Stimulated activated CD8-positive, alpha-beta memory T cell treated with anti-CD3 and anti-CD28 coated beads, Interleukin-7, amount 100 ng/mL, for 48 hours (primary cell): ENCODE data around the gene OAS3.
"Not testable (repeated sequence)": the region's sequence is repeated elsewhere in the genome, so short reads cannot be mapped to it uniquely, and the experiment has no call there.

Source experiments
- DNase-seq, 2 donors: peaks; one replicate each; pipeline ENCODE4 v3.0.0-alpha.2; 2020; ENCODE audit warnings: low read depth in 1 of 2; ENCODE audit errors: extremely low read depth in 1 of 2

Gene OAS3

DNA sequence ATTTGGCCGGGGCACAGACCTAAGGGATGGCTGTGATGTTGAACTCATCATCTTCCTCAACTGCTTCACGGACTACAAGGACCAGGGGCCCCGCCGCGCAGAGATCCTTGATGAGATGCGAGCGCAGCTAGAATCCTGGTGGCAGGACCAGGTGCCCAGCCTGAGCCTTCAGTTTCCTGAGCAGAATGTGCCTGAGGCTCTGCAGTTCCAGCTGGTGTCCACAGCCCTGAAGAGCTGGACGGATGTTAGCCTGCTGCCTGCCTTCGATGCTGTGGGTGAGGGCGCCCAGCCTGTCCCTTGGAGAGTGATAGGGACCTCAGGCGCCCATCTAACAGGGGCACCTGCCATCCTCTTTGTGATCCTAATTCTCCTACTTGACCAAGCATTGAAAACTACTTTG is 12.4 kb downstream of the OAS3 start:
- DNase-seq, result no peak

GRCh38 chr12:112957125-112957524 is 18.9 kb downstream of the OAS3 start:
- not testable (repeated sequence) for DNase-seq

- DNase-seq, result no peak
Observed at GRCh38 chr12:112961074-112961473, 22.8 kb downstream of the OAS3 start.

DNA sequence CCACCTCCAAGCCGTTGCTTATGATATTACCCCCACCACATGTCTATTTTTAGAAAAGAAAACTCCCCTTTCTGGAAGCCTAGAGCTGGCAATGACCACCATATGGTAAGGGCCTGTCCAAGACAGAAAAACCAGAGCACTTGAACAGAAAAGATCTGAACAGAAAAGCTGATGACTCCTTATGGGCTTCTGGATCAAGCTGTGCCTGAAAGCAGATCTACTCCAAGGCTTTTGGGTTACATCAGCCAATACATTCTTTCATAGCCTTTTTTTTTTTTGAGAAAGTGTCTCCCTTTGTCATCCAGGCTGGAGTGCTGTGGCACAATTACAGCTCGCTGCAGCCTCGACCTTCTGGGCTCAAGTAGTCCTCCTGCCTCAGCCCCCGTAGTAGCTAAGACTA is 23.3 kb downstream of the OAS3 start:
- no peak for DNase-seq

GRCh38 chr12:112962561-112962960 is 24.3 kb downstream of the OAS3 start:
- no peak for DNase-seq

- no peak for DNase-seq
Observed at GRCh38 chr12:112963227-112963861, 25.1 kb downstream of the OAS3 start.

DNA sequence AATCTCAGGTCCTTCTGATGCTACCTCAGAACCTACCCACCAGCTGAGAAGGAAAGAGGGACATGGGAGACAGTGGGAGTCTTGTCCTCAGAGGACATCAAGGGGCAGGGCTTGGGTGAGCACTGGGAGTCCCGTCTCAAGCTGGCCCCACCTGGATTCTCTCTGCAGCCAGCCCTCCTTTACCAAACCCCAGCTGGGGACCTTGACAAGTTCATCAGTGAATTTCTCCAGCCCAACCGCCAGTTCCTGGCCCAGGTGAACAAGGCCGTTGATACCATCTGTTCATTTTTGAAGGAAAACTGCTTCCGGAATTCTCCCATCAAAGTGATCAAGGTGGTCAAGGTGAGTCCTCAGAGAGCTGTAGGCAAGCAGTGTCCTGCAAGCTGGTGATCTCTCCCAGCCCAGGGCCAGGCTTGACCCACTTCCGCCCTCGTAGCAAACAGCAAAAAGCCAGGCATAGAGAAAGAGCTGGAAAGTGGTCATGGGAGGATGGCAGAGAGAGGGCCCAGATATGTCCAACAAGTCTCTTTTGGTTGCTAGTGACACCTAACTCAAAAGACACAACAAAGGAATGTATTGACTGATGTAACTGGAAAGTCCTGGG is 25.9 kb downstream of the OAS3 start:
- DNase-seq, result no peak

DNA sequence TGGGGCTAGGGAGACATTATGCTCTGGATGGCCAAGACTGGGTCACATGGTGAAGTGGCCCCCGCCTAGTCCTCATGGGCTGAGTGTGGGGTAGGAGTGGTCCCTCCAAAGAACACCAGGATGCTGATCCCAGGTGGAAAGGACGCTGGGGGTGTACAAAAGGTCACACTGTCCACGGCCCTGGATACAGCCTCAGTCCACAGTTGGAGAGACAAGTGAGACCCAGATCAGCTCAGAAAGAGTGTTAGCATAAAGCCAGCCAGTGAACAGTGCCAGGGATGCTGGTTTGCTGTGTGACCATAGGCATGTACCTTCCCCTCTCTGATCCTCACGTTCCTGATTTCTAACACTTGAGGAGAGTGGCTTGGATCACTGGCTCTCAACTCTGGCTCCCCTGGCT is 26.6 kb downstream of the OAS3 start:
- no peak for DNase-seq

GRCh38 chr12:112965643-112966042 is 27.4 kb downstream of the OAS3 start:
- DNase-seq, result no peak

DNA sequence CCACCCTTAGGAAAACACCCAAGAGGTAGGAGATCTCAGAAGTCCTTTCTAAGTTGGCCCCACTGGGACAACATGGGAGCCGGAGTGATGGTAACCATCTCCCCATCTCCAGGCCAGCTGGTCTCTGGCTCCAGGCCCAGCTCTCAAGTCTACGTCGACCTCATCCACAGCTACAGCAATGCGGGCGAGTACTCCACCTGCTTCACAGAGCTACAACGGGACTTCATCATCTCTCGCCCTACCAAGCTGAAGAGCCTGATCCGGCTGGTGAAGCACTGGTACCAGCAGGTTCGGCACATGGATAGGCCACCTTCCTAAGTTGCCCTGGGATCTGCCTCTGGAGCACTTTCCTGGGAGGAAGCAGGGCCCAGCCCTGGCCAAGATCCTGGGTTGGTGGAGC is 29.0 kb downstream of the OAS3 start:
- DNase-seq, result no peak

GRCh38 chr12:112967858-112968257 is 29.6 kb downstream of the OAS3 start:
- no peak for DNase-seq

DNA sequence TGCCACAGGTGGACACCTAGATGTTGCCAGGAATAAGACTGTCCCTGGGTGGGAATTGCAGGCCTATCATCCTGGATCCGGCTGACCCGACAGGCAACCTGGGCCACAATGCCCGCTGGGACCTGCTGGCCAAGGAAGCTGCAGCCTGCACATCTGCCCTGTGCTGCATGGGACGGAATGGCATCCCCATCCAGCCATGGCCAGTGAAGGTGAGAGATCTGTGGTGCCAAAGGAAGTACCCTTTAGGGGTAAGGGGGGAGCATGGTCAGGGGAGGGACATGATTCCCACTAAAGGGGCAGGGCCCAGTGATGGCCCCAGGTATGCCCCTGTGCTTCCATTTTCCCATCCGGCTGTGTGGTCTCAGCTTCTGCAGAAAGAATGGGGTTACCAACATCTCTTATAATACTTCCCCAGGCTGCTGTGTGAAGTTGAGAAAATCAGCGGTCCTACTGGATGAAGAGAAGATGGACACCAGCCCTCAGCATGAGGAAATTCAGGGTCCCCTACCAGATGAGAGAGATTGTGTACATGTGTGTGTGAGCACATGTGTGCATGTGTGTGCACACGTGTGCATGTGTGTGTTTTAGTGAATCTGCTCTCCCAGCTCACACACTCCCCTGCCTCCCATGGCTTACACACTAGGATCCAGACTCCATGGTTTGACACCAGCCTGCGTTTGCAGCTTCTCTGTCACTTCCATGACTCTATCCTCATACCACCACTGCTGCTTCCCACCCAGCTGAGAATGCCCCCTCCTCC is 31.5 kb downstream of the OAS3 start:
- no peak for DNase-seq

- no peak for DNase-seq
Observed at GRCh38 chr12:112970391-112970790, 32.1 kb downstream of the OAS3 start.

- DNase-seq, result no peak
Observed at GRCh38 chr12:112971248-112971647, 33.0 kb downstream of the OAS3 start.

DNA sequence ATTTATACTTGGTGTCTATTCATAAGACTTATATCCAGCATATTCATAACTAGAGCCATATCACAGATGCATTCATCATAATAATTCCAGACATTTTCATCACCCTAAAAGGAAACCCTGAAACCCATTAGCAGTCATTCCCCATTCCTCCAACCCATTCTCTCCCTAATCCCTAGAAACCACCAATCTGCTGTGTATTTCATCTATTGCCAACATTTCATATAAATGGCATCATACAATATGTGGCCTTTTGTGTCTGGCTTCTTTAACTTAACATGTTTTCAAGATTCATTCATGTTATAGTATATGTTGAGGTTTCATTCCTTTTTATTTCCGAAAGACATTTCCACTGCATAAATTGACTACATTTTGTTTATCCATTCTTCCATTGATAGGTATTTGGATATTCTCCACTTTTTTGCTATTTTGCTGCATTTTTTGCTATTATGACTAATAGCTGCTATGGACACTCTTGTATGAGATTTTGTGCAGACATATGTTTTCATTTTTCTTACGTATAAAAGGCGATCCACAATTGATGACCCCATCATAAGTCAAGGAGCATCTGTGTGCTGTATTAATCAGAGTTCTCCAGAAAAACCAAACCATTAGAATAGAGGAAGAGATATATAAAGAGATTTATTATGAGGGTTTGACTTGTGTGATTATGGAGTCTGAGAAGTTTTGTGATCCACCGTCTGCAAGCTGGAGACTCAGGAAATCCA is 34.9 kb downstream of the OAS3 start:
- DNase-seq, result no peak

- no peak for DNase-seq
Observed at GRCh38 chr12:112973818-112974231, 35.6 kb downstream of the OAS3 start.

DNA sequence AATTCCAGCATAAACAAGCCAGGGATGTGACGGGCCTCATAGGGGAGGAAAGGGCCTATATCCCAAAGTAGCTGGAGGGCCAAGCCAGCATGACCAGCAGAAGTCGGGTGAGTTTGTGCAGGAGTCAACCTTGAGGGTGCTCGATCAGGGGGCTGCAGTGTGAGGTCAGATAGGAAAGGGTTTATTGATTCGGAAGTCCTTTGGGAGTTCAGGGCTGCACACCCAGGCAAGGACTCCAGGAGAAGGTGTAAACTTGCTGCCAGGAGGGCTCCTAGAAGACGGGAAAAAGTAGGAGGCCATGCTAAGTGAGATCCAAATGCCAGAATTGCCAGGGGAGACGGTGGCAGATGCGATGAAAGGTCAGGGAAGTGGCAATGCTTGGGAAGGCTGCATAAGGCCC is 36.6 kb downstream of the OAS3 start:
- no peak for DNase-seq

DNA sequence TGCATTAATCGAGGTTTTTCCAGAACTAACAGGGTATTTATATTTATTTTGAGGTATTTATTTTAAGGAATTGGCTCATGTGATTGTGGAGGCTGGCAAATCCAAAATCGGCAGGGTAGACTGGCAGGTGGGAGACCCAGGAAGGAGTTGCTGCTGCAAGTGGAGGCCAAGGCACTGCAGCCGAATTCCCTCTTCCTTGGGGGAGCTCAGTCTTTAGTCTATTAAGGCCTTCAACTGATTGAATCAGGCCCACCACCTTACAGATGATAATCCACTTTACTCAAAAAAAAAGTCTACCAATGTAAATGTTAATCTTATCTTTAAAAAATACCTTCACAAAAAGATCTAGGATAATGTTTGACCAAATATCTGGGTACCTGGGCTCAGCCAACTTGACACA is 38.9 kb downstream of the OAS3 start:
- DNase-seq, result no peak

- no peak for DNase-seq
Observed at GRCh38 chr12:112977641-112978040, 39.4 kb downstream of the OAS3 start.

GRCh38 chr12:112978163-112979040 is 40.1 kb downstream of the OAS3 start, which contains the start of gene OAS2:
OAS2 (plus strand) TSS chr12:112978519; CDS start chr12:112978609, 90 bp downstream.
- DNase-seq, result peak; percentile 47 to 76
